ENCODE results near the gene TBCCD1. TPM values are rescaled to one million over a fixed set of nuclear protein-coding genes. Genes with fewer than 3 reads are reported as not detected.

Gene TBCCD1
- total RNA-seq, 4 donors from 2014 or later, result 9.7 to 17.7 (median 14.6) TPM

- TF ChIP-seq CTCF (IDR thresholded peaks at IDR 0.05) (no peak), POLR2A (IDR thresholded peaks at IDR 0.05) (no peak)
- H3K4me3 ChIP-seq (ENCODE audit: low read depth, poor library complexity, severe bottlenecking), result peak overlapping the region; percentile 82
- intact Hi-C loops (cut with DNase I; ENCODE audit: low total_unique reads), result no loop called here
- no peak for DNase-seq (ENCODE audit: low spot score in 2 of 2)
- WGBS, 2 donors, result 0 to 2% methylated on average over 8 to 14 of the region's 14 CpGs
Measured at GRCh38 chr3:186566772-186567071, 417 bp downstream of the TBCCD1 start.

- no peak for TF ChIP-seq POLR2A (IDR thresholded peaks at IDR 0.05)
- TF ChIP-seq CTCF (IDR thresholded peaks at IDR 0.05), result no peak
- no peak overlapping the region for H3K4me3 ChIP-seq (ENCODE audit: low read depth, poor library complexity, severe bottlenecking)
- DNase-seq (ENCODE audit: low spot score in 2 of 2), result no peak
- intact Hi-C loops (cut with DNase I; ENCODE audit: low total_unique reads), result no loop called here
Measured at GRCh38 chr3:186564586-186564985, 2.6 kb downstream of the TBCCD1 start.

GRCh38 chr3:186552408-186553031 is 14.6 kb downstream of the TBCCD1 start:
- intact Hi-C loops (cut with DNase I; ENCODE audit: low total_unique reads), result no loop called here
- 80 to 81% methylated on average over 5 of the region's 5 CpGs for WGBS, 2 donors
- H3K4me3 ChIP-seq (ENCODE audit: low read depth, poor library complexity, severe bottlenecking), result no peak overlapping the region
- no peak for DNase-seq (ENCODE audit: low spot score in 2 of 2)
- TF ChIP-seq POLR2A (IDR thresholded peaks at IDR 0.05) (no peak), CTCF (IDR thresholded peaks at IDR 0.05) (no peak)

- intact Hi-C loops (cut with DNase I; ENCODE audit: low total_unique reads), result no loop called here
- 91% methylated on average over 6 of the region's 6 CpGs for WGBS, 2 donors
- H3K4me3 ChIP-seq (ENCODE audit: low read depth, poor library complexity, severe bottlenecking), result no peak overlapping the region
- DNase-seq (ENCODE audit: low spot score in 2 of 2), result no peak
- TF ChIP-seq CTCF (IDR thresholded peaks at IDR 0.05) (no peak), POLR2A (IDR thresholded peaks at IDR 0.05) (no peak)
Measured at GRCh38 chr3:186551387-186551786, 15.8 kb downstream of the TBCCD1 start.

GRCh38 chr3:186549497-186549896 is 17.6 kb downstream of the TBCCD1 start:
- no peak for DNase-seq (ENCODE audit: low spot score in 2 of 2)
- WGBS, 2 donors, result 95 to 97% methylated on average over 3 of the region's 3 CpGs
- intact Hi-C loops (cut with DNase I; ENCODE audit: low total_unique reads), result loop anchor here (10.0 kb wide), 1 partner anchor 295 kb away; no protein-coding TSS in a partner anchor
- H3K4me3 ChIP-seq (ENCODE audit: low read depth, poor library complexity, severe bottlenecking), result no peak overlapping the region
- TF ChIP-seq CTCF (IDR thresholded peaks at IDR 0.05), result no peak
- no peak for TF ChIP-seq POLR2A (IDR thresholded peaks at IDR 0.05)

GRCh38 chr3:186544281-186544680 is 22.9 kb downstream of the TBCCD1 start, which contains the start of gene CRYGS:
Gene CRYGS, minus strand, starts transcription at chr3:186544380. Its CDS starts 54 bp downstream, at chr3:186544326.
- no peak within 1 kb of the TSS for H3K4me3 ChIP-seq (ENCODE audit: low read depth, poor library complexity, severe bottlenecking)
- intact Hi-C loops (cut with DNase I; ENCODE audit: low total_unique reads), result loop anchor here (5.0 to 10.0 kb wide), 2 partner anchors 289 to 557 kb away; no protein-coding TSS in a partner anchor
- WGBS, 2 donors, result 62 to 70% methylated on average over 2 of the region's 2 CpGs
- TF ChIP-seq POLR2A (IDR thresholded peaks at IDR 0.05) (no peak), CTCF (IDR thresholded peaks at IDR 0.05) (no peak)
- DNase-seq (ENCODE audit: low spot score in 2 of 2), result no peak

Data from lower leg skin (tissue), 4 donors.